ENCODE measurements around the gene SCN1B. TPM values are rescaled to one million over a fixed set of nuclear protein-coding genes. Genes with fewer than 3 reads are reported as not detected.

Gene SCN1B
- total RNA-seq, 4 donors from 2014 or later = 12.8 to 26.7 (median 13.4) TPM

GRCh38 chr19:35083691-35084508 lies 53.6 kb downstream of the SCN1B start:
- no peak for TF ChIP-seq EP300 (IDR thresholded peaks at IDR 0.05)
- TF ChIP-seq CTCF (IDR thresholded peaks at IDR 0.05) = no peak
- no peak for TF ChIP-seq POLR2A (IDR thresholded peaks at IDR 0.05)
- peaks cover 0 to 6% (median 0%) of the 10 kb centered on the region in 4 donors for H3K4me1 ChIP-seq
- no peak for DNase-seq (ENCODE audit: low spot score in 2 of 2)
- no peaks in the 10 kb centered on the region for H3K36me3 ChIP-seq
- H3K27me3 ChIP-seq = no peaks in the 10 kb centered on the region
- peak overlapping the region in 2 of 4 donors; percentile 20 to 52 for H3K27ac ChIP-seq
- H3K9me3 ChIP-seq = no peaks in the 10 kb centered on the region
- WGBS, 2 donors = 58 to 62% methylated on average over 13 to 15 of the region's 15 CpGs
- no peak overlapping the region for H3K4me3 ChIP-seq

- Histone ChIP-seq H3K4me3 (no peak overlapping the region), H3K9me3 (no peaks in the 10 kb centered on the region), H3K36me3 (no peaks in the 10 kb centered on the region), H3K27ac (peak overlapping the region in 1 of 4 donors; percentile 52), H3K27me3 (no peaks in the 10 kb centered on the region), H3K4me1 (peaks cover 0 to 6% (median 0%) of the 10 kb centered on the region in 4 donors)
- WGBS, 2 donors = 82 to 89% methylated on average over 3 of the region's 3 CpGs
- TF ChIP-seq EP300 (IDR thresholded peaks at IDR 0.05) = no peak
- DNase-seq (ENCODE audit: low spot score in 2 of 2) = no peak
These were observed 54.2 kb downstream of the SCN1B start for GRCh38 chr19:35084509-35084762.

GRCh38 chr19:35085947-35086346 lies 55.7 kb downstream of the SCN1B start:
- no peak overlapping the region for H3K4me3 ChIP-seq
- no peaks in the 10 kb centered on the region for H3K9me3 ChIP-seq
- peaks cover 0 to 16% (median 6%) of the 10 kb centered on the region in 4 donors for H3K4me1 ChIP-seq
- no peak for TF ChIP-seq CTCF (IDR thresholded peaks at IDR 0.05)
- TF ChIP-seq POLR2A (IDR thresholded peaks at IDR 0.05) = no peak
- TF ChIP-seq EP300 (IDR thresholded peaks at IDR 0.05) = no peak
- peaks cover 0 to 3% of the 10 kb centered on the region in 2 donors for H3K27me3 ChIP-seq
- H3K27ac ChIP-seq = no peak overlapping the region
- no peaks in the 10 kb centered on the region for H3K36me3 ChIP-seq
- no peak for DNase-seq (ENCODE audit: low spot score in 2 of 2)
- 52 to 65% methylated on average over 6 of the region's 6 CpGs for WGBS, 2 donors

- TF ChIP-seq POLR2A (IDR thresholded peaks at IDR 0.05) = no peak
- 22 to 64% methylated on average over 1 to 6 of the region's 8 CpGs for WGBS, 2 donors
- H3K9me3 ChIP-seq = no peaks in the 10 kb centered on the region
- no peak for DNase-seq (ENCODE audit: low spot score in 2 of 2)
- no peaks in the 10 kb centered on the region for H3K36me3 ChIP-seq
- no peak overlapping the region for H3K27ac ChIP-seq
- peaks cover 0 to 8% of the 10 kb centered on the region in 2 donors for H3K27me3 ChIP-seq
- H3K4me1 ChIP-seq = peaks cover 0 to 21% (median 7%) of the 10 kb centered on the region in 4 donors
- no peak overlapping the region for H3K4me3 ChIP-seq
These were observed 56.2 kb downstream of the SCN1B start for GRCh38 chr19:35086455-35086854.

GRCh38 chr19:35087393-35087792 lies 57.1 kb downstream of the SCN1B start:
- Histone ChIP-seq H3K27ac (no peak overlapping the region), H3K4me3 (no peak overlapping the region), H3K36me3 (no peaks in the 10 kb centered on the region), H3K9me3 (no peaks in the 10 kb centered on the region), H3K4me1 (peaks cover 0 to 22% (median 7%) of the 10 kb centered on the region in 4 donors), H3K27me3 (peaks cover 0 to 8% of the 10 kb centered on the region in 2 donors)
- TF ChIP-seq POLR2A (IDR thresholded peaks at IDR 0.05) = no peak
- no peak for TF ChIP-seq EP300 (IDR thresholded peaks at IDR 0.05)
- no peak for TF ChIP-seq CTCF (IDR thresholded peaks at IDR 0.05)
- no peak for DNase-seq (ENCODE audit: low spot score in 2 of 2)

- Histone ChIP-seq H3K27ac (no peak overlapping the region), H3K36me3 (no peaks in the 10 kb centered on the region), H3K4me3 (no peak overlapping the region), H3K4me1 (peaks cover 0 to 22% (median 7%) of the 10 kb centered on the region in 4 donors), H3K27me3 (peaks cover 0 to 8% of the 10 kb centered on the region in 2 donors), H3K9me3 (no peaks in the 10 kb centered on the region)
- DNase-seq (ENCODE audit: low spot score in 2 of 2) = no peak
- WGBS, 2 donors = 76 to 82% methylated on average over 8 of the region's 8 CpGs
- TF ChIP-seq CTCF (IDR thresholded peaks at IDR 0.05) = no peak
- no peak for TF ChIP-seq EP300 (IDR thresholded peaks at IDR 0.05)
- TF ChIP-seq POLR2A (IDR thresholded peaks at IDR 0.05) = no peak
These were observed 58.1 kb downstream of the SCN1B start for GRCh38 chr19:35088131-35088913.

Data from tibial nerve (tissue), 4 donors.